Loucy (cell line): ENCODE results near the gene FANCM.

ENCODE experiments used
- CTCF ChIP-seq: fragments of 200-600 bp; sonication (generic); conservative IDR thresholded peaks from 2 replicates; pipeline ENCODE4 v1.5.1; 2014; ENCODE audit warnings: mild to moderate bottlenecking, antibody characterized with exemption, low read length
- EZH2phosphoT487 ChIP-seq: fragments of 200-600 bp; IDR thresholded peaks from 2 replicates; pipeline ENCODE4 v1.6.1; 2018; ENCODE audit warnings: antibody characterized with exemption, mild to moderate bottlenecking, moderate library complexity, borderline replicate concordance

- no peak for TF ChIP-seq CTCF
- TF ChIP-seq EZH2phosphoT487, result no peak
Measured at GRCh38 chr14:45128963-45129629, 6.6 kb upstream of the FANCM start.
